D721Med (cell line): Measurements from ENCODE around the gene UBALD1.
A peak's percentile ranks its signal among the peaks of the same experiment; 100 is the strongest.
"Not testable (repeated sequence)": the region's sequence is repeated elsewhere in the genome, so short reads cannot be mapped to it uniquely, and the experiment has no call there.

Experiments
- DNase-seq: peaks from one replicate; pipeline ENCODE4 v3.0.0; 2011; ENCODE audit warnings: low spot score; ENCODE audit not compliant: insufficient read length
- FAIRE-seq: peaks from 2 replicates; lab custom pipeline; 2011; peaks lifted over from hg19 to GRCh38; lab: Jason Lieb, UNC
- CTCF ChIP-seq: IDR thresholded peaks from 2 replicates; pipeline ENCODE4 v1.5.1; 2012; ENCODE audit warnings: mild to moderate bottlenecking, control low read depth; ENCODE audit not compliant: insufficient read depth; ENCODE audit errors: missing control alignments

UBALD1 gene

GRCh38 chr16:4578961-4579530, 35.6 kb downstream of the UBALD1 start:
- DNase-seq = no peak
- TF ChIP-seq CTCF = no peak
- FAIRE-seq = no peak

GRCh38 chr16:4576008-4576407, 38.7 kb downstream of the UBALD1 start:
- no peak for FAIRE-seq

GRCh38 chr16:4574919-4575705, 39.6 kb downstream of the UBALD1 start:
- DNase-seq (no peak), FAIRE-seq (no peak)

More at GRCh38 chr16:4576008-4576407, 38.7 kb downstream of the UBALD1 start:
- no peak for DNase-seq
- no peak for TF ChIP-seq CTCF

GRCh38 chr16:4573926-4574325, 40.8 kb downstream of the UBALD1 start:
- FAIRE-seq, DNase-seq: not testable (repeated sequence)

More at GRCh38 chr16:4574919-4575705, 39.6 kb downstream of the UBALD1 start:
- TF ChIP-seq CTCF = peak; percentile 15

GRCh38 chr16:4572715-4573114, 42.0 kb downstream of the UBALD1 start:
- FAIRE-seq (no peak), DNase-seq (no peak)
- no peak for TF ChIP-seq CTCF

GRCh38 chr16:4570688-4571321, 43.9 kb downstream of the UBALD1 start:
- FAIRE-seq (no peak), DNase-seq (no peak)

More at GRCh38 chr16:4570688-4571321, 43.9 kb downstream of the UBALD1 start:
- no peak for TF ChIP-seq CTCF
